ENCODE data around the gene FAM83G.

The FAM83G gene

GRCh38 chr17:18981642-18982424 is 22.7 kb downstream of the FAM83G start:
- Histone ChIP-seq H3K14ac (ENCODE audit: low read length in 2 of 2) (peak overlapping the region in 1 of 2 experiments; percentile 71), H2BK120ac (ENCODE audit: low read depth, low read length) (no peak overlapping the region), H3K27ac (ENCODE audit: low read length, poor library complexity, severe bottlenecking) (peak overlapping the region; percentile 72), H4K8ac (ENCODE audit: low read length) (peak overlapping the region; percentile 9), H3K27me3 (ENCODE audit: control insufficient read depth in 1 of 2, insufficient read depth in 1 of 2, low read length in 2 of 2) (no peaks in the 10 kb centered on the region), H3K18ac (ENCODE audit: low read depth in 1 of 2, low read length in 2 of 2) (peak overlapping the region in 1 of 2 experiments; percentile 58), H2AFZ (ENCODE audit: low read depth, low read length) (peak overlapping the region; percentile 33), H3K36me3 (ENCODE audit: control insufficient read depth in 1 of 2, insufficient read depth in 2 of 2, low read depth in 1 of 2, low read length in 2 of 2) (peaks cover 14 to 63% of the 10 kb centered on the region in 2 experiments), H2BK15ac (ENCODE audit: low read depth, poor library complexity, severe bottlenecking) (no peak overlapping the region), H2BK5ac (ENCODE audit: low read depth, low read length, poor library complexity, severe bottlenecking) (peak overlapping the region; percentile 53), H3K4me1 (ENCODE audit: control insufficient read depth, insufficient read depth, low read depth, low read length) (peaks cover 48% of the 10 kb centered on the region), H3K4me2 (ENCODE audit: low read length, poor library complexity, severe bottlenecking) (no peak overlapping the region), H4K91ac (ENCODE audit: low read length) (peak overlapping the region; percentile 29), H3K9ac (ENCODE audit: low read length) (peak overlapping the region; percentile 78), H3K23ac (ENCODE audit: low read length in 2 of 2) (peak overlapping the region in 1 of 2 experiments; percentile 14), H2AK5ac (ENCODE audit: low read length, severe bottlenecking) (peak overlapping the region; percentile 94), H2BK12ac (ENCODE audit: low read length in 2 of 2) (peak overlapping the region in 1 of 2 experiments; percentile 15), H3K4me3 (ENCODE audit: insufficient read depth in 1 of 2, low read depth in 1 of 2, low read length in 2 of 2) (no peak overlapping the region), H3K79me1 (replicated peaks; ENCODE audit: low read length, poor library complexity, severe bottlenecking) (peaks cover 21% of the 10 kb centered on the region), H3K4ac (ENCODE audit: low read depth in 1 of 2, low read length in 2 of 2) (peak overlapping the region; percentile 21 to 50), H3K9me3 (ENCODE audit: control insufficient read depth, low read length) (no peaks in the 10 kb centered on the region)
- peak; percentile 77 for DNase-seq
- 60% methylated on average over 30 of the region's 30 CpGs for WGBS

GRCh38 chr17:18981335-18981641 is 23.3 kb downstream of the FAM83G start:
- Histone ChIP-seq H2BK15ac (ENCODE audit: low read depth, poor library complexity, severe bottlenecking) (no peak overlapping the region), H4K8ac (ENCODE audit: low read length) (no peak overlapping the region), H3K14ac (ENCODE audit: low read length in 2 of 2) (peak overlapping the region in 1 of 2 experiments; percentile 71), H3K27ac (ENCODE audit: low read length, poor library complexity, severe bottlenecking) (peak overlapping the region; percentile 72), H2AFZ (ENCODE audit: low read depth, low read length) (no peak overlapping the region), H2AK5ac (ENCODE audit: low read length, severe bottlenecking) (peak overlapping the region; percentile 21), H3K36me3 (ENCODE audit: control insufficient read depth in 1 of 2, insufficient read depth in 2 of 2, low read depth in 1 of 2, low read length in 2 of 2) (peaks cover 14 to 63% of the 10 kb centered on the region in 2 experiments), H3K79me1 (replicated peaks; ENCODE audit: low read length, poor library complexity, severe bottlenecking) (peaks cover 18% of the 10 kb centered on the region), H2BK120ac (ENCODE audit: low read depth, low read length) (no peak overlapping the region), H3K4me1 (ENCODE audit: control insufficient read depth, insufficient read depth, low read depth, low read length) (peaks cover 48% of the 10 kb centered on the region), H3K18ac (ENCODE audit: low read depth in 1 of 2, low read length in 2 of 2) (no peak overlapping the region), H3K4ac (ENCODE audit: low read depth in 1 of 2, low read length in 2 of 2) (peak overlapping the region in 1 of 2 experiments; percentile 50), H3K4me2 (ENCODE audit: low read length, poor library complexity, severe bottlenecking) (no peak overlapping the region), H4K91ac (ENCODE audit: low read length) (peak overlapping the region; percentile 29), H3K23ac (ENCODE audit: low read length in 2 of 2) (peak overlapping the region in 1 of 2 experiments; percentile 14), H2BK12ac (ENCODE audit: low read length in 2 of 2) (peak overlapping the region in 1 of 2 experiments; percentile 37), H3K9me3 (ENCODE audit: control insufficient read depth, low read length) (no peaks in the 10 kb centered on the region), H3K9ac (ENCODE audit: low read length) (peak overlapping the region; percentile 78), H3K27me3 (ENCODE audit: control insufficient read depth in 1 of 2, insufficient read depth in 1 of 2, low read length in 2 of 2) (no peaks in the 10 kb centered on the region), H2BK5ac (ENCODE audit: low read depth, low read length, poor library complexity, severe bottlenecking) (peak overlapping the region; percentile 10), H3K4me3 (ENCODE audit: insufficient read depth in 1 of 2, low read depth in 1 of 2, low read length in 2 of 2) (no peak overlapping the region)
- 88% methylated on average over 6 of the region's 6 CpGs for WGBS
- no peak for DNase-seq

- no peaks in the 10 kb centered on the region for H3K27me3 ChIP-seq (ENCODE audit: control insufficient read depth in 1 of 2, insufficient read depth in 1 of 2, low read length in 2 of 2)
- no peak overlapping the region for H3K4ac ChIP-seq (ENCODE audit: low read depth in 1 of 2, low read length in 2 of 2)
- no peak overlapping the region for H2AFZ ChIP-seq (ENCODE audit: low read depth, low read length)
- H3K36me3 ChIP-seq (ENCODE audit: control insufficient read depth in 1 of 2, insufficient read depth in 2 of 2, low read depth in 1 of 2, low read length in 2 of 2) = peaks cover 14 to 62% of the 10 kb centered on the region in 2 experiments
- H3K23ac ChIP-seq (ENCODE audit: low read length in 2 of 2) = no peak overlapping the region
- H3K9ac ChIP-seq (ENCODE audit: low read length) = peak overlapping the region; percentile 78
- WGBS = 57% methylated on average over 8 of the region's 13 CpGs
- no peak overlapping the region for H2BK120ac ChIP-seq (ENCODE audit: low read depth, low read length)
- peaks cover 18% of the 10 kb centered on the region for H3K79me1 ChIP-seq (replicated peaks; ENCODE audit: low read length, poor library complexity, severe bottlenecking)
- H3K27ac ChIP-seq (ENCODE audit: low read length, poor library complexity, severe bottlenecking) = peak overlapping the region; percentile 72
- DNase-seq = no peak
- peak overlapping the region; percentile 77 for H2AK5ac ChIP-seq (ENCODE audit: low read length, severe bottlenecking)
- H3K9me3 ChIP-seq (ENCODE audit: control insufficient read depth, low read length) = no peaks in the 10 kb centered on the region
- H3K4me1 ChIP-seq (ENCODE audit: control insufficient read depth, insufficient read depth, low read depth, low read length) = peaks cover 48% of the 10 kb centered on the region
- H3K4me3 ChIP-seq (ENCODE audit: insufficient read depth in 1 of 2, low read depth in 1 of 2, low read length in 2 of 2) = no peak overlapping the region
- H4K91ac ChIP-seq (ENCODE audit: low read length) = no peak overlapping the region
- no peak overlapping the region for H3K4me2 ChIP-seq (ENCODE audit: low read length, poor library complexity, severe bottlenecking)
- H2BK15ac ChIP-seq (ENCODE audit: low read depth, poor library complexity, severe bottlenecking) = no peak overlapping the region
- no peak overlapping the region for H2BK5ac ChIP-seq (ENCODE audit: low read depth, low read length, poor library complexity, severe bottlenecking)
- H2BK12ac ChIP-seq (ENCODE audit: low read length in 2 of 2) = peak overlapping the region in 1 of 2 experiments; percentile 15
- H3K14ac ChIP-seq (ENCODE audit: low read length in 2 of 2) = no peak overlapping the region
- H3K18ac ChIP-seq (ENCODE audit: low read depth in 1 of 2, low read length in 2 of 2) = no peak overlapping the region
- peak overlapping the region; percentile 28 for H4K8ac ChIP-seq (ENCODE audit: low read length)
These were observed 23.8 kb downstream of the FAM83G start for GRCh38 chr17:18980682-18981334.

GRCh38 chr17:18978655-18979054 is 25.9 kb downstream of the FAM83G start:
- WGBS = 92% methylated on average over 17 of the region's 17 CpGs
- Histone ChIP-seq H3K4ac (ENCODE audit: low read depth in 1 of 2, low read length in 2 of 2) (no peak overlapping the region), H3K4me2 (ENCODE audit: low read length, poor library complexity, severe bottlenecking) (no peak overlapping the region), H2BK15ac (ENCODE audit: low read depth, poor library complexity, severe bottlenecking) (no peak overlapping the region), H4K8ac (ENCODE audit: low read length) (no peak overlapping the region), H3K9ac (ENCODE audit: low read length) (no peak overlapping the region), H3K23ac (ENCODE audit: low read length in 2 of 2) (no peak overlapping the region), H3K9me3 (ENCODE audit: control insufficient read depth, low read length) (no peaks in the 10 kb centered on the region), H3K79me1 (replicated peaks; ENCODE audit: low read length, poor library complexity, severe bottlenecking) (peaks cover 13% of the 10 kb centered on the region), H4K91ac (ENCODE audit: low read length) (no peak overlapping the region), H3K4me3 (ENCODE audit: insufficient read depth in 1 of 2, low read depth in 1 of 2, low read length in 2 of 2) (no peak overlapping the region), H3K14ac (ENCODE audit: low read length in 2 of 2) (no peak overlapping the region), H3K27ac (ENCODE audit: low read length, poor library complexity, severe bottlenecking) (no peak overlapping the region), H2BK12ac (ENCODE audit: low read length in 2 of 2) (no peak overlapping the region), H3K18ac (ENCODE audit: low read depth in 1 of 2, low read length in 2 of 2) (no peak overlapping the region), H2AK5ac (ENCODE audit: low read length, severe bottlenecking) (no peak overlapping the region), H2AFZ (ENCODE audit: low read depth, low read length) (no peak overlapping the region), H3K27me3 (ENCODE audit: control insufficient read depth in 1 of 2, insufficient read depth in 1 of 2, low read length in 2 of 2) (no peaks in the 10 kb centered on the region), H2BK120ac (ENCODE audit: low read depth, low read length) (no peak overlapping the region), H3K36me3 (ENCODE audit: control insufficient read depth in 1 of 2, insufficient read depth in 2 of 2, low read depth in 1 of 2, low read length in 2 of 2) (peaks cover 14 to 53% of the 10 kb centered on the region in 2 experiments), H2BK5ac (ENCODE audit: low read depth, low read length, poor library complexity, severe bottlenecking) (no peak overlapping the region), H3K4me1 (ENCODE audit: control insufficient read depth, insufficient read depth, low read depth, low read length) (peaks cover 48% of the 10 kb centered on the region)
- DNase-seq = no peak
